Transverse colon (tissue), 4 donors: Measurements from ENCODE around the gene INPP5F.

Source experiments
- CTCF ChIP-seq, 5 experiments: fragments of 200-600 bp in 3 of 5; fragments of 450-650 bp in 2 of 5; sonication (generic) in 3 of 5; IDR thresholded peaks; 1 replicate in 2 of 5; 2 replicates in 3 of 5; pipeline ENCODE4 v1.5.1; 2016 to 2017; ENCODE audit warnings: antibody characterized with exemption in 5 of 5, inconsistent platforms in 3 of 5, mild to moderate bottlenecking in 2 of 5, moderate library complexity in 1 of 5
- POLR2A ChIP-seq: fragments of 450-650 bp; IDR thresholded peaks from one replicate; pipeline ENCODE4 v1.6.1; 2016; ENCODE audit warnings: antibody characterized with exemption, mild to moderate bottlenecking, moderate library complexity
- POLR2AphosphoS5 ChIP-seq, 3 donors: sonication (generic); formaldehyde crosslinking; IDR thresholded peaks; one replicate each; pipeline ENCODE4 v1.6.1; 2016; ENCODE audit warnings: antibody characterized with exemption in 3 of 3

GRCh38 chr10:119750391-119751230 is 24.8 kb downstream of the INPP5F start:
- TF ChIP-seq CTCF (IDR thresholded peaks at IDR 0.05) (peak; percentile 82 to 90 (median 85)), POLR2AphosphoS5 (IDR thresholded peaks at IDR 0.05) (no peak), POLR2A (no peak)
